Measurements from ENCODE around the gene CENPB.

The CENPB gene

DNA sequence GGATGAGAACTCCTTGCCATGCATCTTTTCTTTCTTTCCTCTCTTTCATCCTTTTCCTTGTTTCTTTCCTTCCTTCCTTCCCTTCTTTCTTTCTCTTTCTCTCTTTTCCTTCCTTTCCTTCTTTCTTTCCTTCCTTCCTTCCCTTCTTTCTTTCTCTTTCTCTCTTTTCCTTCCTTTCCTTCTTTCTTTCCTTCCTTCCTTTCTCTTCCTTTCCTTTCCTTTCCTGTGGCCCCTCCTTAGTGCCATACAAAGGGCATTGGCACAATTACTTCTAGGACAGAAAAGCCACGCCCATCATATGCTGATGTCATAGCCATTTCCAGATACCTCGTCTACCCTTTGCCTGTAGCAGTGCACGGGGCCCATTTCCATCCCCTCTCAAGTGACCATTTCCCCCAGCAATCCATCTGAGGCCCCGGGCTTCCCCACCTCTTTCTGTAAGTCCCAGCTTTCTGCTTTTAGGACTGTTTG, 2.2 kb upstream of the CENPB start:
- no peak for DNase-seq (ENCODE audit: low spot score)

DNA sequence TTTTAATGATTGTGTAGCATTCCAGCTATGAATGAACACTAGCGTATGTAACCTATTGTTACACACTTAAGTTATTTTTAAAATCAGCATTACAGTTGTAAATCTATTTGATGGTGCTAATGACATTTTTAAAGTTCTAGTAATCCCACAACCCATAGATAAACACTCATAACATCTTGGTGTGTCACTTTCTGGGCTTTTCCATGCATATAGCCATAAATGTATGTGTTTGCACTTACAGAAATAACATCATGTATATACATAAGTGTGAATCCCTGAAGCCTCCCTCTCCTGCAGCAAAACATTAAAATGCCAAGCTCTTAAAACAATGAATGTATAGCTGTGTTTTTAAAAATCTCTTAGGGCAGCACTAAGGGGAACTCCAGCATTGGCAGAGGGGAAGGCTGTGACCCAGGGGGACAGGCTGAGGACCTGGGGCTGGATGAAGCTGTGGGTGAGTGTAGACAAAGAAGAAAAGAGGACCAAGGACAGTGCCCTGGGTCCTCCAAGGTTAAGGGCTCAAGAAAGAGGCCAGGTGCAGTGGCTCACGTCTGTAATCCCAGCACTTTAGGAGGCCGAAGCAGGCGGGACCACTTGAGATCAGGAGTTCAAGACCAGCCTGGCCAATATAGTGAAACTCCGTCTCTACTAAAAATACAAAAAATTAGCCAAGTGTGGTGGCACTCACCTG, 929 bp upstream of the CENPB start:
- DNase-seq (ENCODE audit: low spot score): no peak

- DNase-seq (ENCODE audit: low spot score): peak; percentile 32
Observed at GRCh38 chr20:3786126-3786484, 435 bp downstream of the CENPB start.

GRCh38 chr20:3785240-3786125, 1.1 kb downstream of the CENPB start:
- no peak for DNase-seq (ENCODE audit: low spot score)

DNA sequence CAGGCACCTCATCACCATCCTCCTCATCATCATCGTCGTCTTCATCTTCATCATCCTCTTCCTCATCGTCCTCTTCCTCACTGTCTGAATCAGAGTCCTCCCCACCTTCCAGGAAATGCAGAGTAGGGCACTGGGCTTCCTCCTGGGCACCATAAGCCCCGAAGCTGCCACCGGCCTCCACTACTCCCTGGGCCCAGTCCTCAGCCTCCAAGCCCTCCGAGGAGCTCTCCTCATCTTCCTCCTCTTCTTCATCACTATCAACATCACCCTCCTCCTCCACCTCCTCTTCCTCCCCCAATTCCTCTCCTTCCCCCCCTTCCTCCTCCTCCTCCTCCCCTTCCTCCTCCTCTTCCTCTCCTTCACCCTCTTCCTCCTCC, 1.7 kb downstream of the CENPB start:
- DNase-seq (ENCODE audit: low spot score): no peak

DNA sequence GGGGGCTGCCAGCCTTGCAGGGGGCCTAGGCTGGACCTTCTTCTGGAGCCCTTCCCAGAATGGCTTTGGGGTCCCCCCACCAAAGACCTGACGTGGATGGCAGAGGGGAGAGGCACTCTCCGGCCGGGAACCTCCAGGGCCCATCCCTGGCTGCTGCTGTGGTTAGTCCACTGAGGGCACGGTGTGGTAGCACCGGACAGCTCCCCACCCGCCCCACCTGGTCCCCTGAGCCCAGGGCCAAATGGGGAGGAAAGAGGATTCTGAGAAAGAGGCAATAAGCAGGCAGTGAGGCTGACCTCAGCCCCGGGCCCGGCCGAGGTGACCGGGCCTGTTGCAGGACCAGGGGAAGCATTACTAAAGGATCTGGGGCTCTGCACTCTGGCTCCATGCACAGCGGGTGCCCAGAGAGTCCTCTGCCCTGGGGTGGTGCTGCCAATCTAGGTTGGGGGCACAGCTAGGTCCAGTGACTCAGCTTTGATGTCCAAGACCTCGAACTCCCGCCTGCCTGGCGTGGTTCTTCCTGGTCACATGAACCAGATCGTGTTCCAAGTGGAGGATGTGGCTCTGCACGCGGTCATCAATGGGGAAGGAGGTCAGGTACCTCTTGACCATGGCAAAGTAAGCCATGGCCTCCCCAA, 2.2 kb downstream of the CENPB start:
- DNase-seq (ENCODE audit: low spot score): no peak

- DNase-seq (ENCODE audit: low spot score): no peak
Observed at GRCh38 chr20:3783511-3784195, 2.9 kb downstream of the CENPB start.

GRCh38 chr20:3783068-3783489, 3.5 kb downstream of the CENPB start:
- no peak for DNase-seq (ENCODE audit: low spot score)

- DNase-seq (ENCODE audit: low spot score): no peak
Observed at GRCh38 chr20:3782597-3782996, 3.9 kb downstream of the CENPB start.

DNA sequence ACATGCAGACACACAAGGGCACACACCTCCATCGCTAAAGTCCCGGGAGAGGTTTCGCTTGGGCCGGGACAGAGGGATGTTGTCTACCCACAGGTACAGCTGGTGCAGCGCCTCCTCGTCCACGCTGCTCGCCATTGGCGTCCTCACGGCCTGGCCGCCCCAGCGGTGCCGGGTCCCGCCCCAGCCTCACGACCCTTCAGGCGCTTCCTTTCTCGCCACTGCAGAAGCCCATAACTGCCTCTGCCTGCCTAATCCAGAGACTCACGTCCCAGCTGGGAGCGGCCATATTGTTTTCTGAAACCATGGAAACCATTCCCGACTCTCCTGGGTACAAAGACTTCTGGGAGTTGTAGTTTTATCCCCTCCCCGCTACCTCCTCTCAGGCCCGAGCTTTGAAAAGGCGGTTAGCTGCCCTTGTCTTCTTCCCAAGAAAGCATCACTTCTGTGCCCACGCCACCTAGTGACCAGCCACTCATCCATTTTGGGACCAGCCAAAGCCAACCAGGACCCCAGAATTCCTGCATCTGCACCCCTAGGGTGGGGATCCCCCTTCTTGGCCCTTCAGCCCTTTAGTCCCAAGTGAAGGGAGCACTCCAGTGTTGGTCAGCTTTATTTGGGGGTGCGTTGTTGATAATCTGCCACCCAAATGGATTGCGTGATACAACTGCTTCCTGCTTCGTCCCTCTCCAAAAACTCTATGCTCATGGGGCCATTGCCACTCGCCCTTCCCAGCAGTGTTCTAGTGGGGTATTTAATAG, 5.2 kb downstream of the CENPB start, which contains the start of gene SPEF1:
Gene SPEF1, minus strand, starts transcription at position 296 of the 758 bp plus-strand sequence. Its CDS starts 161 bp downstream, at position 135.
- DNase-seq (ENCODE audit: low spot score): peak; percentile 49

- no peak for DNase-seq (ENCODE audit: low spot score)
Observed at GRCh38 chr20:3778976-3779375, 7.6 kb downstream of the CENPB start.

DNA sequence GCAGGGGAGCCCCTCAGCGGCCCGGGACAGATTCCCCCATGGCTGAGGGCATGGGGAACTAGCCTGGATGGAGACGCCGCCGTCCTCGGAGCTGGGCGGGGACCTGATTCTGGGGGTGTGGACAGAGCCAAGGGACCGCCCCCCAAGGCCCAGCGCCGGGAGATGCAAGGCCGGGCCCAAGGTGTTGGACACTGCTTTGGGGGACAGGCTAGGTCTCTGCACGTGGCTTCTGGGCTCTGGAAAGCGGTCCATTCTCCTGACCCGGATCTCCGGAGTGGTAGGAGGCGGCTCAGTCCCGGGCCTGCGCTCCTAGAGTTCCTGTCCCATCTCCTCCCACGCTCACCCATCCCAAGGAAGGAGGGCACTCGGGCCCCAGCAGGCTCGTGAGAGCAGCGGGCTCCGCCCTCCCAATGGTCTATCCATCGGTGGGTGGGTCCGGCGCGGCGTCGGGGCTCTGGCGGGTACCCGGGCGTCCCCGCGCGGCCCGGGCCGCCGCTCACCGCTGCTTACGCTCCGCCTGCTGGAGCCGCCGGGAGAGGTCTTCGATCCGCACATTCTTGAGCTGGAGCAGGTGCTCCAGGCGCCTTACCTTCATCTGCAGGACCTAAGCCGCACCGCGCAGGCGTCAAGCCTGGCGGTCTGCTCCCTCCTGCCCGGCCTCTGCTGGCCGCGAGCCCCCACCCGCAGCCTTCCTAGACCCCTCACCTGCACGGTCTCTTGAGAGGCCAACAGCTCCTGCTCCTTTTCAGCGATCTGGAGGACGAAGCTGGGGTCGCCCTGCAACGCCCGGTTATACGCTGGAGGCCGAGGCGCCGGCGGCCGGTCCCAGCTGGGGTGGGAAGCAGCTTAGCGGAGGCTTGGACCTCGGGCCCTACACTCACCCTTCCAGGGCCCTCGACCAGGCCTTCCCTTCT, 8.6 kb downstream of the CENPB start:
- DNase-seq (ENCODE audit: low spot score): peak; percentile 39

- DNase-seq (ENCODE audit: low spot score): no peak
Observed at GRCh38 chr20:3777381-3777715, 9.2 kb downstream of the CENPB start.

GRCh38 chr20:3775457-3776108, 11.0 kb downstream of the CENPB start:
- no peak for DNase-seq (ENCODE audit: low spot score)

DNA sequence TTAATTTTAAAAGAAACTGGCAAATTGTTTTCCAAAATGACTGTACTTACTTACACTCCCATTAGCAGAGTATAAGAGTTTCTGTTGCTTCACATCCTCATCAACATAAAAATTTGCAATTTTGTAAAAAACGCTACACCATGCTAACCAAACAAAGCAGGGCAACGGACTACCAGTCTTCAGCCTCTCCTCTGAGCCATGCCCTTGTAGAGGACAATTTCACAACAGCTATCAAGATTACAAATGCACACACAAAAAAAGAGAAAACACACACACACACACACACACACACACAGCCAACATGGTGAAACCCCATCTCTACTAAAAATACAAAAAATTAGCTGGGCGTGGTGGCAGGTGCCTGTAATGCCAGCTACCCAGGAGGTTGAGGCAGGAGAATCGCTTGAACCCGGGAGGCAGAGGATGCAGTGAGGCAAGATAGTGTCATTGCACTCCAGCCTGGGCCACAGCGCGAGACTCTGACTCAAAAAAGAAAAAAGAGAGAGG, 14.9 kb downstream of the CENPB start:
- no peak for DNase-seq (ENCODE audit: low spot score)

- DNase-seq (ENCODE audit: low spot score): peak; percentile 79
Observed at GRCh38 chr20:3768342-3769130, 18.0 kb downstream of the CENPB start.

DNA sequence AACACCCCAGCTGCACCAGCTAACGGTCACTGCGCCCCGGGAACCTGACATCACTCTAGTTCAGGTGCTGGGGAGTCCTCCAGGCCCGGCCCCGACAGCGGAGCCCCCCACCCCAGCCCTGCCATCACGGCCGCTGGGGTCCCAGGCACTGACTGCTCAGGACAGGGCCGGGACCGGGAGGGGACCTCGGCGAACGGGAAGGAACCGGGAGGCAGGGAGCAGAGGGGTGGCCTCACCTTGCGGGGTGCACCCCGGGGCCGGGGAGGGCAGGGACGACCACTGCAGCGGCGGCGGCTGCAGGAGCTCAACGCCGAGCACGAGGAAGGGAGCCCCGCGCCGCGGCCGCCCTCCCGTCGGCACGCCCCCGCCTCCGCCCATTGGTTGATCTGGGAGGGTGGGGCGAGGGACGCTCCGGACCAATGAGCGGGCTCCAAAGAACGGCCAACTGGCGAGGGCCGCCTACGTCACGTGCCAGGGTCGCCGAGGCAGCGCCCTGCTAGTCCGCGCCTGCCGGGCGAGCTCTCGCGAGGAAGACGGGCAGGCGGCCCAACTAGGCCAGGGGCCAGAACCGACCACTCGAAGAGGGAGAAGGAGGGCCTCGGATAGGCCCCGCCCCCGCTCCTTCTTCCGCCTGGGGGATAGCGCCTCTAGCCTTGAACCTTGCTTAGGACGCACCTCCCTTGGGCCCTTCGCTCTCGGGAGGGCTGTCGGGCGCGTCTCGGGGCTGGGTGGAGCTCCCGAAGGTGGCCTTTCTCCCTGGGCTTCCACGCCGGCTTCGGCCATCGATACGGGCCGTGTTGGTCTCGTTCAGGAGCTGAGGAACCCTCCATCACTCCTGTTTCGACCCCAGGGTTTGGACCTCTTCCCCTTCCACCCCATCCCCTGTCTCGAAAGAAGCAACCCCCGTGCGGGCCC, 18.9 kb downstream of the CENPB start, which contains the start of gene ADISSP:
Gene ADISSP, minus strand, starts transcription at position 327 of the 915 bp plus-strand sequence. CDS start 7,653 bp downstream, outside the sequence.
- peak; percentile 96 for DNase-seq (ENCODE audit: low spot score)

- DNase-seq (ENCODE audit: low spot score): no peak
Observed at GRCh38 chr20:3767110-3767426, 19.5 kb downstream of the CENPB start.
